Left hindlimb (tissue), 1 donor: ENCODE results near the gene DPYSL5.
A peak's percentile ranks its signal among the peaks of the same experiment; 100 is the strongest.

Experiments
- DNase-seq: peaks from one replicate; pipeline ENCODE4 v3.0.0-alpha.2; 2018

DPYSL5 gene

GRCh38 chr2:26846334-26847306 lies 1.3 kb upstream of the DPYSL5 start:
- peak; percentile 64 for DNase-seq

GRCh38 chr2:26847307-26847654 lies 651 bp upstream of the DPYSL5 start:
- no peak for DNase-seq

- peak; percentile 37 for DNase-seq
Observed at GRCh38 chr2:26848336-26849055, 564 bp downstream of the DPYSL5 start.

GRCh38 chr2:26849056-26849999 lies 1.4 kb downstream of the DPYSL5 start:
- no peak for DNase-seq

GRCh38 chr2:26850000-26850431 lies 2.1 kb downstream of the DPYSL5 start:
- no peak for DNase-seq

GRCh38 chr2:26850505-26850904 lies 2.6 kb downstream of the DPYSL5 start:
- no peak for DNase-seq

- DNase-seq: peak; percentile 57
Observed at GRCh38 chr2:26852405-26853306, 4.7 kb downstream of the DPYSL5 start.

- no peak for DNase-seq
Observed at GRCh38 chr2:26853751-26854150, 5.8 kb downstream of the DPYSL5 start.

GRCh38 chr2:26854283-26854827 lies 6.4 kb downstream of the DPYSL5 start:
- no peak for DNase-seq

GRCh38 chr2:26855466-26855865 lies 7.5 kb downstream of the DPYSL5 start:
- DNase-seq: no peak

- no peak for DNase-seq
Observed at GRCh38 chr2:26859622-26860021, 11.7 kb downstream of the DPYSL5 start.

- no peak for DNase-seq
Observed at GRCh38 chr2:26860211-26860850, 12.4 kb downstream of the DPYSL5 start.

- DNase-seq: no peak
Observed at GRCh38 chr2:26861610-26862224, 13.8 kb downstream of the DPYSL5 start.

- no peak for DNase-seq
Observed at GRCh38 chr2:26864226-26864625, 16.3 kb downstream of the DPYSL5 start.

GRCh38 chr2:26864646-26865045 lies 16.7 kb downstream of the DPYSL5 start:
- DNase-seq: no peak

- no peak for DNase-seq
Observed at GRCh38 chr2:26870585-26871095, 22.7 kb downstream of the DPYSL5 start.

- DNase-seq: no peak
Observed at GRCh38 chr2:26873286-26873983, 25.5 kb downstream of the DPYSL5 start.

GRCh38 chr2:26874514-26874913 lies 26.6 kb downstream of the DPYSL5 start:
- DNase-seq: no peak

GRCh38 chr2:26875065-26875634 lies 27.2 kb downstream of the DPYSL5 start:
- DNase-seq: no peak
